ENCODE measurements around the gene SYNE1. TPM values are rescaled to one million over a fixed set of nuclear protein-coding genes. Genes with fewer than 3 reads are reported as not detected.

Gene SYNE1
- total RNA-seq, 1 experiment from 2014 or later, result 2.5 TPM

DNA sequence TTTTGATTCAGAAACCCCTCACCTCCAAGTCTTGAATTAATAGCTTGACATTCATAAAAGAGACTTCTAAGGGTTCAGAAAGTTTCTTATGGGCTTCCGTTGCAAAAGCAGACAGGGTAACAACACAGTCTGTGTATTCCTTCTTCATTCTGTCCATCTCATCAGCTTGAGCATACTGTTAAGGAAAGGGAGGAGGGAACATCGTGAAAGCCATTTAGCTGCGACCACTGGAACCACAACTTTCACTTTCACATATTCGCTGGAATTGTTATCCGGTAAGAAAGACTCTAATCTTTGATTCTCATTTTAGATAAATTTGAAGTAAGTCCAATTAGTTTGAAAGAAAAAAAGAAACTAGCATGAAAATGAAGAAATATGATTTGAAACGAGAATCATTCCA, 174.4 kb downstream of the SYNE1 start:
- no peaks in the 10 kb centered on the region for H3K27me3 ChIP-seq (ENCODE audit: control insufficient read depth, insufficient read depth, low read length)
- DNase-seq, result no peak
- no peaks in the 10 kb centered on the region for H3K36me3 ChIP-seq (replicated peaks; ENCODE audit: control insufficient read depth, insufficient read depth, low read length)
- H3K4me3 ChIP-seq (ENCODE audit: insufficient read depth, low read depth, low read length), result no peak overlapping the region

- H3K4me3 ChIP-seq (ENCODE audit: insufficient read depth, low read depth, low read length), result no peak overlapping the region
- DNase-seq, result no peak
- H3K36me3 ChIP-seq (replicated peaks; ENCODE audit: control insufficient read depth, insufficient read depth, low read length), result no peaks in the 10 kb centered on the region
- H3K27me3 ChIP-seq (ENCODE audit: control insufficient read depth, insufficient read depth, low read length), result no peaks in the 10 kb centered on the region
Observed at GRCh38 chr6:152461556-152461955, 175.6 kb downstream of the SYNE1 start.

- Histone ChIP-seq H3K4me3 (ENCODE audit: insufficient read depth, low read depth, low read length) (no peak overlapping the region), H3K36me3 (replicated peaks; ENCODE audit: control insufficient read depth, insufficient read depth, low read length) (no peaks in the 10 kb centered on the region), H3K27me3 (ENCODE audit: control insufficient read depth, insufficient read depth, low read length) (no peaks in the 10 kb centered on the region)
- DNase-seq, result no peak
Observed at GRCh38 chr6:152458648-152459644, 178.2 kb downstream of the SYNE1 start.

- H3K4me3 ChIP-seq (ENCODE audit: insufficient read depth, low read depth, low read length), result no peak overlapping the region
- no peak for DNase-seq
Observed at GRCh38 chr6:152457949-152458624, 179.1 kb downstream of the SYNE1 start.

GRCh38 chr6:152454003-152454402, 183.2 kb downstream of the SYNE1 start:
- H3K27me3 ChIP-seq (ENCODE audit: control insufficient read depth, insufficient read depth, low read length), result no peaks in the 10 kb centered on the region
- DNase-seq, result no peak
- H3K4me3 ChIP-seq (ENCODE audit: insufficient read depth, low read depth, low read length), result no peak overlapping the region
- H3K36me3 ChIP-seq (replicated peaks; ENCODE audit: control insufficient read depth, insufficient read depth, low read length), result no peaks in the 10 kb centered on the region

More at GRCh38 chr6:152457949-152458624, 179.1 kb downstream of the SYNE1 start:
- no peaks in the 10 kb centered on the region for H3K36me3 ChIP-seq (replicated peaks; ENCODE audit: control insufficient read depth, insufficient read depth, low read length)
- H3K27me3 ChIP-seq (ENCODE audit: control insufficient read depth, insufficient read depth, low read length), result no peaks in the 10 kb centered on the region

- DNase-seq, result no peak
- Histone ChIP-seq H3K27me3 (ENCODE audit: control insufficient read depth, insufficient read depth, low read length) (no peaks in the 10 kb centered on the region), H3K4me3 (ENCODE audit: insufficient read depth, low read depth, low read length) (no peak overlapping the region), H3K36me3 (replicated peaks; ENCODE audit: control insufficient read depth, insufficient read depth, low read length) (no peaks in the 10 kb centered on the region)
Observed at GRCh38 chr6:152453421-152453820, 183.7 kb downstream of the SYNE1 start.

GRCh38 chr6:152452639-152453038, 184.5 kb downstream of the SYNE1 start:
- Histone ChIP-seq H3K36me3 (replicated peaks; ENCODE audit: control insufficient read depth, insufficient read depth, low read length) (no peaks in the 10 kb centered on the region), H3K27me3 (ENCODE audit: control insufficient read depth, insufficient read depth, low read length) (no peaks in the 10 kb centered on the region), H3K4me3 (ENCODE audit: insufficient read depth, low read depth, low read length) (no peak overlapping the region)
- no peak for DNase-seq

DNA sequence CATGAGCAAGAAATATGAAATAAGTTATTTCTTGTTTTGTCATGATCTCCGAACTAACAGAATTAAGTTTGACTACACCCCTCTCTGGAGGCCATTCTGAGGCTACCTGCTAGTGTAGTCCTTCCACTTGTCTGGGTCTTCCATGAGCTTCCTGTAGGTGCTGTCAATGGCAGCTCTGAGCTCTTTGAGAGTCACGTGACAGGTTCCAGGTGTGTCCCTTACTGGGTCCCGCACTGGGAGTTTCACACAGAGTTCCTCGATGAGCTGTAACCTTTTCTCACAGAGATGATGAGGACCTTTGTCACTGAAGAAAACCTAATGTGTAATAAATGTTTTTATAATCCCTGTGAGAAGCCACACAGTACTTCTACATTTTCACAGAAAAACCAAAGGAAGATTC, 186.6 kb downstream of the SYNE1 start:
- Histone ChIP-seq H3K36me3 (replicated peaks; ENCODE audit: control insufficient read depth, insufficient read depth, low read length) (no peaks in the 10 kb centered on the region), H3K4me3 (ENCODE audit: insufficient read depth, low read depth, low read length) (no peak overlapping the region), H3K27me3 (ENCODE audit: control insufficient read depth, insufficient read depth, low read length) (no peaks in the 10 kb centered on the region)
- DNase-seq, result no peak

GRCh38 chr6:152441902-152442301, 195.3 kb downstream of the SYNE1 start:
- Histone ChIP-seq H3K27me3 (ENCODE audit: control insufficient read depth, insufficient read depth, low read length) (no peaks in the 10 kb centered on the region), H3K36me3 (replicated peaks; ENCODE audit: control insufficient read depth, insufficient read depth, low read length) (no peaks in the 10 kb centered on the region), H3K4me3 (ENCODE audit: insufficient read depth, low read depth, low read length) (no peak overlapping the region)
- peak; percentile 11 for DNase-seq

GRCh38 chr6:152435816-152436215, 201.3 kb downstream of the SYNE1 start:
- Histone ChIP-seq H3K4me3 (ENCODE audit: insufficient read depth, low read depth, low read length) (no peak overlapping the region), H3K27me3 (ENCODE audit: control insufficient read depth, insufficient read depth, low read length) (no peaks in the 10 kb centered on the region), H3K36me3 (replicated peaks; ENCODE audit: control insufficient read depth, insufficient read depth, low read length) (no peaks in the 10 kb centered on the region)
- DNase-seq, result no peak

DNA sequence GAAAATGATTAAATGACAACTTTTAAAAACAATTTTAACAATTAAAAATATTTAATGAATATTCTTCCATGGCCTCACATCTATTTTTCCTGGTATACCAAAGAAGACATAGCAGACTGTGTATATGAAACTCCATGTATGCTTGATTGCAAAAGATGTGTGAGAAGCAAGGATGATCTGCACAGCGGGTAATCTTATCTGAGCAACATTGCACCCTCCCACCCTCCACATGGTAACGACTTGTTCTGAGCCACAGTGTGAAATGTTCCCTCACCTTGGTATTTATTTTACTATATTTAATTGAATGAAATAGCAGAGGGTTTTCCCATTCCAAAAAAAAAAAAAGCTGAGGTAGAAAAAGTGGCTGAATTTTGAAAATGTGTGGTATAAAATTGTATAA, 204.4 kb downstream of the SYNE1 start:
- Histone ChIP-seq H3K36me3 (replicated peaks; ENCODE audit: control insufficient read depth, insufficient read depth, low read length) (no peaks in the 10 kb centered on the region), H3K27me3 (ENCODE audit: control insufficient read depth, insufficient read depth, low read length) (no peaks in the 10 kb centered on the region), H3K4me3 (ENCODE audit: insufficient read depth, low read depth, low read length) (no peak overlapping the region)
- DNase-seq, result no peak

GRCh38 chr6:152428126-152428525, 209.0 kb downstream of the SYNE1 start:
- DNase-seq, result peak; percentile 11
- H3K36me3 ChIP-seq (replicated peaks; ENCODE audit: control insufficient read depth, insufficient read depth, low read length), result no peaks in the 10 kb centered on the region
- H3K27me3 ChIP-seq (ENCODE audit: control insufficient read depth, insufficient read depth, low read length), result no peaks in the 10 kb centered on the region

DNA sequence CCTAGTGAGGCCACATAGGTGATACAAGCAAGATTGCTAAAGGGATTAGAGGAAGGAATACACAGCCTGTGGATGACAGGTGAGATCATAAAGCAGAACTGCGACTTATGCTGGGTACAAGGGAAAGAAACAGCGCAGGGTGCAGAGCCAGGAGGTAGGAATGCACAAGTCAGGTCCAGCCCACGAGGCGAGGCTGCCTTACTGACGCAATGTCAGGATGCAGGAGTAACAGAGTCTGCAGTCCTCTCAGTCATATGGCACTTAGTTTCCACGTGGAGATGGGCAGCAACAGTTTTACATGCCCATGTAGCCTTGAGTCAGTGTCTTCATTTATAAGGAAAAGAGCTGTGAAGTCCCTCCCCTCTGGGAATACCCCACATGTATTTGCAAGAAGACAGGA, 210.9 kb downstream of the SYNE1 start:
- Histone ChIP-seq H3K4me3 (ENCODE audit: insufficient read depth, low read depth, low read length) (no peak overlapping the region), H3K36me3 (replicated peaks; ENCODE audit: control insufficient read depth, insufficient read depth, low read length) (no peaks in the 10 kb centered on the region), H3K27me3 (ENCODE audit: control insufficient read depth, insufficient read depth, low read length) (no peaks in the 10 kb centered on the region)
- no peak for DNase-seq

More at GRCh38 chr6:152428126-152428525, 209.0 kb downstream of the SYNE1 start:
- no peak overlapping the region for H3K4me3 ChIP-seq (ENCODE audit: insufficient read depth, low read depth, low read length)

DNA sequence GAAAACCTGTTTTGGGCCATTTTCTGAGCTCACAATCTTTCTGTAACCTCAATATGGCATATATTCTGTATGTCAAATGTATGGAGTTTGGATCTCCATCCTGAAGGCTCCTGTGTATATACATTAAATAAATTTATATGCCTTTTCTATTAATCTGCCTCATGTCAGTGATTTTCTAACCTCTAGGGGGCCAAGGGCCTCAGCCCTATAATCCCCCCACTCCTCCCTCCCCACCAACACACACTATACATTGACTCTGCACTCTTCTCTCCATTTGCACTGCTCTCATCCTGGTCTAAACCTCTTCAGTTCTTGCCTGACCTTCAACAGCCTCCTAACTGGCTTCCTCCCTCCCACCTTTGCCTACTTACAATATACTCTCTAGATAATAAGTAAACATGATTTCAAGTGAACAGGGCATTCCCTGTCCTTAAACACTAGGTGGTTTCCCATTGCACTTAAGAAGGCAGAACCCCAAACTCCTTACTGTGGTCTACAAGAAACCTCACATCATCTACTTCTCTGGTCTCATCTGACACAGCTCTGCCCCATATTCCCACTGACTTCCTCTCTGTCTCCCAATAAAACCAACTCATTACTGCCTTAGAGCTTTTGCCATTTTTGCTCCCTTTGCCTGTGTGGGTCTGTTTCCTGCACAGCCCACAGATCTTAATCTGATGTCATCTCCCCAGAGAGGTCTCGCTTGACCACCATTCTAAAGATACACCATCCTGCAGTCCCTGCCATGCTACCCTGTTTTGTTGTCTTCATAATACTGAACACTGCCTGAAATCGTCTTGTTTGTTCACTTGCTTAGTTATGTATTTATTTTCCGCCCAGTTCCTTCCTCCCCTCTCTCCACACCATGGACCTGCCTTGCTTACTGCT, 213.7 kb downstream of the SYNE1 start:
- Histone ChIP-seq H3K36me3 (replicated peaks; ENCODE audit: control insufficient read depth, insufficient read depth, low read length) (no peaks in the 10 kb centered on the region), H3K27me3 (ENCODE audit: control insufficient read depth, insufficient read depth, low read length) (no peaks in the 10 kb centered on the region), H3K4me3 (ENCODE audit: insufficient read depth, low read depth, low read length) (no peak overlapping the region)
- no peak for DNase-seq
